ENCODE measurements around the gene AFF4. TPM values are rescaled to one million over a fixed set of nuclear protein-coding genes. Genes with fewer than 3 reads are reported as not detected.

AFF4 gene
- polyA plus RNA-seq, 2 of the 4 experiments (the other 2 are of a cell fraction) = 22.1 to 43.5 TPM

GRCh38 chr5:132866342-132867045 is 96.9 kb downstream of the AFF4 start, which contains the start of the genes GDF9 and UQCRQ (continued):
- peak in 1 of 2 experiments; percentile 27; a peak in 1 of 4 replicates for TF ChIP-seq CEBPB (IDR thresholded peaks at IDR 0.05)
- no peak for TF ChIP-seq FOSL2 (IDR thresholded peaks at IDR 0.05)
- TF ChIP-seq FOSL2 (CRISPR knock-in tag; IDR thresholded peaks at IDR 0.05) = 0 out of 2 replicates have a peak, but pooled peaks have one; percentile 25
- TF ChIP-seq SREBF2 (IDR thresholded peaks at IDR 0.05) = no peak
- TF ChIP-seq, protein P1, sequence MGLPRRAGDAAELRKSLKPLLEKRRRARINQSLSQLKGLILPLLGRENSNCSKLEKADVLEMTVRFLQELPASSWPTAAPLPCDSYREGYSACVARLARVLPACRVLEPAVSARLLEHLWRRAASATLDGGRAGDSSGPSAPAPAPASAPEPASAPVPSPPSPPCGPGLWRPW (IDR thresholded peaks at IDR 0.05) = no peak
- no peak for TF ChIP-seq NR3C1 (IDR thresholded peaks at IDR 0.05)
- no peak for TF ChIP-seq MAFK (IDR thresholded peaks at IDR 0.05; ENCODE audit: partially characterized antibody)
- TF ChIP-seq, protein P2, sequence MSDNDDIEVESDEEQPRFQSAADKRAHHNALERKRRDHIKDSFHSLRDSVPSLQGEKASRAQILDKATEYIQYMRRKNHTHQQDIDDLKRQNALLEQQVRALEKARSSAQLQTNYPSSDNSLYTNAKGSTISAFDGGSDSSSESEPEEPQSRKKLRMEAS (IDR thresholded peaks at IDR 0.05) = peak; percentile 68
- no peak for TF ChIP-seq FOXS1 (CRISPR knock-in tag; IDR thresholded peaks at IDR 0.05)
- TF ChIP-seq CHD4 (IDR thresholded peaks at IDR 0.05; ENCODE audit: borderline replicate concordance) = no peak
- TF ChIP-seq REST (IDR thresholded peaks at IDR 0.05) = no peak
- peak; percentile 53 for TF ChIP-seq SMC3 (IDR thresholded peaks at IDR 0.05)
- no peak for TF ChIP-seq CBX8 (IDR thresholded peaks at IDR 0.05)
- no peak for TF ChIP-seq HOXB5 (CRISPR knock-in tag; IDR thresholded peaks at IDR 0.05)
- no peak for TF ChIP-seq ATOH8 (CRISPR knock-in tag; IDR thresholded peaks at IDR 0.05; ENCODE audit: low read depth)
- peak; percentile 87; the same call in 1 of the 2 replicates for TF ChIP-seq PHF8 (IDR thresholded peaks at IDR 0.05; ENCODE audit: borderline replicate concordance, low read depth)
- no peak for TF ChIP-seq POLR2AphosphoS2 (conservative IDR thresholded peaks at IDR 0.05; ENCODE audit: low read length)
- TF ChIP-seq, protein P3, sequence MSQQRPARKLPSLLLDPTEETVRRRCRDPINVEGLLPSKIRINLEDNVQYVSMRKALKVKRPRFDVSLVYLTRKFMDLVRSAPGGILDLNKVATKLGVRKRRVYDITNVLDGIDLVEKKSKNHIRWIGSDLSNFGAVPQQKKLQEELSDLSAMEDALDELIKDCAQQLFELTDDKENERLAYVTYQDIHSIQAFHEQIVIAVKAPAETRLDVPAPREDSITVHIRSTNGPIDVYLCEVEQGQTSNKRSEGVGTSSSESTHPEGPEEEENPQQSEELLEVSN (IDR thresholded peaks at IDR 0.05; ENCODE audit: borderline replicate concordance, low read depth) = peak; percentile 65; the same call in 1 of the 2 replicates
- no peak for TF ChIP-seq RCOR1 (IDR thresholded peaks at IDR 0.05; ENCODE audit: low read depth, low read length)
- TF ChIP-seq RAD21 (conservative IDR thresholded peaks at IDR 0.05 in 1 of 2, IDR thresholded peaks at IDR 0.05 in 1 of 2) = peak; percentile 48 to 56
- TF ChIP-seq TP53 (CRISPR knock-in tag; IDR thresholded peaks at IDR 0.05) = no peak
- TF ChIP-seq GATA3 (IDR thresholded peaks at IDR 0.05; ENCODE audit: borderline replicate concordance) = peak; percentile 69; the same call in 1 of the 2 replicates
- peak; percentile 64; the same call in 1 of the 2 replicates for TF ChIP-seq USF2 (IDR thresholded peaks at IDR 0.05)
- no peak for TF ChIP-seq KDM1A (IDR thresholded peaks at IDR 0.05; ENCODE audit: low read depth)
- TF ChIP-seq HMGXB4 (CRISPR knock-in tag; IDR thresholded peaks at IDR 0.05; ENCODE audit: borderline replicate concordance) = no peak
- no peak for TF ChIP-seq ZFP36 (IDR thresholded peaks at IDR 0.05; ENCODE audit: borderline replicate concordance, partially characterized antibody)
- no peak for TF ChIP-seq ESRRA (IDR thresholded peaks at IDR 0.05; ENCODE audit: borderline replicate concordance, low read length)
- no peak for TF ChIP-seq TFCP2L1 (CRISPR knock-in tag; IDR thresholded peaks at IDR 0.05)
- no peak for TF ChIP-seq ELK1 (IDR thresholded peaks at IDR 0.05; ENCODE audit: low read depth, low read length)
- TF ChIP-seq RNF2 (IDR thresholded peaks at IDR 0.05; ENCODE audit: borderline replicate concordance, low read depth) = no peak
- no peak for TF ChIP-seq CHD2 (IDR thresholded peaks at IDR 0.05; ENCODE audit: low read length, partially characterized antibody)
- TF ChIP-seq RARB (CRISPR knock-in tag; IDR thresholded peaks at IDR 0.05) = no peak
- TF ChIP-seq HOXA7 (CRISPR knock-in tag; IDR thresholded peaks at IDR 0.05) = no peak
- peak; percentile 88 to 93 for TF ChIP-seq JUN (IDR thresholded peaks at IDR 0.05)

Data from A549 (cell line).